K562 (cell line): ENCODE data around the gene TNFRSF13B. TPM values are rescaled to one million over a fixed set of nuclear protein-coding genes. Genes with fewer than 3 reads are reported as not detected.
"Not testable (repeated sequence)": the region's sequence is repeated elsewhere in the genome, so short reads cannot be mapped to it uniquely, and the experiment has no call there.

Experiments
- ATAC-seq: fragments of 200-7000 bp; cut with Tn5 transposase; 3 replicates; pipeline ENCODE4 v1.9.1; 2020; ENCODE audit warnings: moderate library complexity
- BruUV-seq: library from RNA; stranded (reverse); fragments of 400-500 nt; replicated peaks from 2 replicates; lab custom pipeline; 2021; lab: Mats Ljungman, UMichigan
- CTCF ChIA-PET: fragments of 300-600 bp; formaldehyde crosslinking; extraction: SDS; loops from one replicate; lab custom pipeline; 2021; ENCODE audit warnings: low intra/inter-chr PET ratio; lab: Yijun Ruan, JAX
- POLR2A ChIA-PET: fragments of 300-600, 350-650 bp; sonication (Branson Sonifier 250); formaldehyde crosslinking; extraction: SDS; loops from one replicate; lab custom pipeline; 2021; ENCODE audit warnings: antibody characterized with exemption, inconsistent platforms; lab: Yijun Ruan, JAX
- DNase-seq, 4 experiments: peaks; one replicate each; pipeline versions ENCODE4 v3.0.0 to v3.0.0-alpha.2; 2011 to 2018; ENCODE audit warnings: low spot score in 3 of 4, mixed read lengths in 3 of 4; ENCODE audit errors: extremely low read depth in 1 of 4
- FAIRE-seq: peaks from 2 replicates; lab custom pipeline; 2011; peaks lifted over from hg19 to GRCh38; lab: Jason Lieb, UNC
- H2AFZ ChIP-seq: 2 replicates; pipeline ENCODE4 v1.6.0; 2011; ENCODE audit warnings: low read depth, low read length, control low read depth, inconsistent platforms
- H3K27ac ChIP-seq: fragments of 200-600 bp; 3 replicates; pipeline ENCODE4 v1.8.0; 2011; ENCODE audit warnings: low read depth, mild to moderate bottlenecking, control low read depth, inconsistent platforms, low read length, moderate library complexity, mixed read lengths; ENCODE audit errors: extremely low read depth
- H3K27me3 ChIP-seq, 2 experiments: fragments of 300-600 bp in 1 of 2; 2 replicates in 1 of 2; 3 replicates in 1 of 2; pipeline versions ENCODE4 v1.6.0 to v1.8.0; 2011; ENCODE audit warnings: inconsistent platforms in 2 of 2, low read length in 2 of 2, mild to moderate bottlenecking in 1 of 2, mixed read lengths in 1 of 2, moderate library complexity in 1 of 2; ENCODE audit not compliant: control insufficient read depth in 2 of 2, insufficient read depth in 2 of 2
- H3K36me3 ChIP-seq: fragments of 300-600 bp; 3 replicates; pipeline ENCODE4 v1.8.0; 2011; ENCODE audit warnings: mild to moderate bottlenecking, low read length, inconsistent platforms; ENCODE audit not compliant: control insufficient read depth, insufficient read depth
- H3K4me1 ChIP-seq, 2 experiments: fragments of 200-600 bp in 1 of 2; replicated peaks in 1 of 2; 2 replicates in 1 of 2; 3 replicates in 1 of 2; pipeline versions ENCODE4 v1.5.1 to v1.8.0; 2011; ENCODE audit warnings: inconsistent platforms in 2 of 2, low read length in 2 of 2, mild to moderate bottlenecking in 1 of 2, mixed read lengths in 1 of 2, moderate library complexity in 1 of 2; ENCODE audit not compliant: control insufficient read depth in 2 of 2, insufficient read depth in 2 of 2
- H3K4me2 ChIP-seq: 2 replicates; pipeline ENCODE4 v1.6.1; 2011; ENCODE audit warnings: low read length, control low read depth, inconsistent platforms, mixed read lengths; ENCODE audit not compliant: insufficient read depth
- H3K4me3 ChIP-seq: fragments of 200-600 bp; sonication (generic), shearing (Covaris generic); 2 replicates; pipeline ENCODE4 v1.5.1; 2016; ENCODE audit warnings: control low read depth, inconsistent platforms
- H3K79me2 ChIP-seq: fragments of 200-600 bp; 3 replicates; pipeline ENCODE4 v1.8.0; 2011; ENCODE audit warnings: low read length, inconsistent platforms; ENCODE audit not compliant: control insufficient read depth, insufficient read depth
- H3K9ac ChIP-seq, 2 experiments: 2 replicates each; pipeline versions ENCODE4 v1.6.0 to v1.6.1; 2011; ENCODE audit warnings: low read depth in 2 of 2, low read length in 2 of 2, control low read depth in 1 of 2, inconsistent platforms in 1 of 2, mild to moderate bottlenecking in 1 of 2, mixed read lengths in 1 of 2; ENCODE audit not compliant: insufficient read depth in 1 of 2
- H3K9me1 ChIP-seq: one replicate; pipeline ENCODE4 v1.6.0; 2011; ENCODE audit warnings: inconsistent platforms, mild to moderate bottlenecking, low read length, moderate library complexity; ENCODE audit not compliant: control insufficient read depth, insufficient read depth
- H3K9me3 ChIP-seq: replicated peaks from 2 replicates; pipeline ENCODE4 v1.5.1; 2011; ENCODE audit warnings: low read depth, low read length, inconsistent platforms; ENCODE audit not compliant: control insufficient read depth, insufficient read depth
- H4K20me1 ChIP-seq: replicated peaks from 2 replicates; pipeline ENCODE4 v1.6.1; 2011; ENCODE audit warnings: low read length, inconsistent platforms, mixed read lengths; ENCODE audit not compliant: control insufficient read depth, insufficient read depth
- NFIC ChIP-seq: fragments of 450-650 bp; IDR thresholded peaks from 2 replicates; pipeline ENCODE4 v1.6.1; 2017; ENCODE audit warnings: mild to moderate bottlenecking, inconsistent platforms
- WGBS: fragments of 100-300 bp; shearing (Covaris generic); methylation state at CpG from one replicate; pipeline ENCODE4 v1.1.6; 2016; ENCODE audit warnings: low coverage, mixed read lengths; ENCODE audit not compliant: insufficient coverage; ENCODE audit errors: missing lambda C conversion rate; 5-methylcytosine and 5-hydroxymethylcytosine counted together
- in situ Hi-C: fragments of 300-500 bp; cut with MboI; formaldehyde crosslinking; loops from 4 replicates; pipeline ENCODE4 v1.15.0; 2018; ENCODE audit warnings: inconsistent platforms, mixed read lengths
- intact Hi-C: fragments of 100-400 bp; cut with micrococcal nuclease; formaldehyde crosslinking; loops from 2 replicates; pipeline ENCODE4 v1.14.2; 2022
- polyA plus RNA-seq, 8 experiments: library from polyadenylated mRNA; depleted of rRNA in 4 of 8; stranded (reverse) in 5 of 8; unstranded in 3 of 8; fragments of >200 nt; fragmentation: Nextera tagmentation in 2 of 8; fragmentation: Illumina TruSeq in 1 of 8; extraction: Ambion mirVana in 2 of 8; extraction: Trizol in 1 of 8; gene quantifications; 2 replicates each; pipeline versions ENCODE4 v1.2.1 to v1.2.3, GENCODE V29; 2011 to 2014; ENCODE audit warnings: inconsistent platforms in 1 of 8, missing spikeins in 1 of 8
- total RNA-seq, 7 experiments: library from RNA; depleted of rRNA in 6 of 7; stranded (reverse); fragments of >200 nt in 6 of 7; fragmentation: Illumina TruSeq in 2 of 7; extraction: Trizol in 2 of 7; gene quantifications; 2 replicates each; pipeline versions ENCODE4 v1.2.1 to v1.2.3, GENCODE V29; 2011 to 2021; ENCODE audit warnings: low replicate concordance in 1 of 7

The TNFRSF13B gene
- total and polyA plus RNA-seq, 9 of the 15 experiments (the other 6 are each of a cell fraction or from before 2014, with no cell fraction given), result not detected

GRCh38 chr17:17007891-17008290 lies 36.0 kb upstream of the TNFRSF13B start:
- H3K9me3 ChIP-seq, H3K9me1 ChIP-seq, H3K4me1 ChIP-seq, intact Hi-C loops, ATAC-seq, BruUV-seq, H3K4me2 ChIP-seq, H3K9ac ChIP-seq, H3K27me3 ChIP-seq, CTCF ChIA-PET, DNase-seq, H3K27ac ChIP-seq, H3K79me2 ChIP-seq, H2AFZ ChIP-seq, H3K4me3 ChIP-seq, FAIRE-seq, H4K20me1 ChIP-seq, POLR2A ChIA-PET, H3K36me3 ChIP-seq: not testable (repeated sequence)
- WGBS, result no CpG with 5 or more reads among the region's 6 CpGs
- in situ Hi-C loops, result loop anchor here (10.0 kb wide), 1 partner anchor 117 kb away; no protein-coding TSS in a partner anchor
- peak; percentile 52 for TF ChIP-seq NFIC

GRCh38 chr17:17004997-17005614 lies 33.2 kb upstream of the TNFRSF13B start:
- DNase-seq, H3K9ac ChIP-seq, BruUV-seq, H3K36me3 ChIP-seq, FAIRE-seq, H3K4me2 ChIP-seq, H3K4me1 ChIP-seq, H3K27ac ChIP-seq, H3K4me3 ChIP-seq, H3K9me1 ChIP-seq, ATAC-seq, CTCF ChIA-PET, H3K27me3 ChIP-seq, H3K9me3 ChIP-seq, H3K79me2 ChIP-seq, H4K20me1 ChIP-seq, H2AFZ ChIP-seq: not testable (repeated sequence)
- intact Hi-C loops, result loop anchor here (5.0 kb wide), 1 partner anchor 137 kb away; no protein-coding TSS in a partner anchor
- POLR2A ChIA-PET, result interaction anchor here (1.5 kb wide), 1 partner anchor 28 kb away, joined by 3 read pairs; no protein-coding TSS in a partner anchor
- WGBS, result 35% methylated on average over 9 of the region's 14 CpGs
- in situ Hi-C loops, result loop anchor here (10.0 kb wide), 1 partner anchor 120 kb away; no protein-coding TSS in a partner anchor
